GM12878 (cell line): ENCODE data around the gene SLC16A10. TPM values are rescaled to one million over a fixed set of nuclear protein-coding genes. Genes with fewer than 3 reads are reported as not detected.

ENCODE experiments used
- ATAC-seq: fragments of 200-7000 bp; cut with Tn5 transposase; 3 replicates; pipeline ENCODE4 v1.9.1; 2020; ENCODE audit warnings: mild to moderate bottlenecking, moderate library complexity
- BruUV-seq: library from RNA; stranded (reverse); fragments of 400-500 nt; replicated peaks from 2 replicates; lab custom pipeline; 2021; lab: Mats Ljungman, UMichigan
- CTCF ChIA-PET: fragments of 300-600 bp; sonication (Branson Sonifier 250); formaldehyde crosslinking; extraction: SDS; loops from one replicate; lab custom pipeline; 2021; ENCODE audit warnings: inconsistent platforms; lab: Yijun Ruan, JAX
- POLR2A ChIA-PET: fragments of 350-600 bp; formaldehyde crosslinking; extraction: SDS; loops from one replicate; lab custom pipeline; 2021; ENCODE audit warnings: inconsistent platforms; lab: Charles Lee
- RAD21 ChIA-PET: fragments of 300-600 bp; sonication (Branson Sonifier 250); formaldehyde crosslinking; loops from one replicate; lab custom pipeline; 2023; ENCODE audit warnings: antibody characterized with exemption; ENCODE audit not compliant: unreplicated experiment; lab: Charles Lee
- SMC1A ChIA-PET: fragments of 300-600 bp; sonication (Branson Sonifier 250); formaldehyde crosslinking; loops from one replicate; lab custom pipeline; 2023; ENCODE audit not compliant: unreplicated experiment, uncharacterized antibody; lab: Charles Lee
- DNase-seq: peaks from one replicate; pipeline ENCODE4 v3.0.0-alpha.2; 2011; ENCODE audit warnings: low read depth, low spot score
- FAIRE-seq: peaks from 3 replicates; lab custom pipeline; 2011; peaks lifted over from hg19 to GRCh38; lab: Jason Lieb, UNC
- H2AFZ ChIP-seq: 2 replicates; pipeline ENCODE4 v1.6.0; 2011; ENCODE audit warnings: low read depth, low read length, control low read depth; ENCODE audit not compliant: control insufficient read depth
- H3K27ac ChIP-seq: 2 replicates; pipeline ENCODE4 v1.5.1; 2011; ENCODE audit warnings: control low read depth; ENCODE audit not compliant: control insufficient read depth, insufficient read depth
- H3K27me3 ChIP-seq, 2 experiments: replicated peaks in 1 of 2; 2 replicates each; pipeline versions ENCODE4 v1.6.0 to v1.6.1; 2011; ENCODE audit warnings: low read length in 1 of 2; ENCODE audit not compliant: control insufficient read depth in 2 of 2, insufficient read depth in 2 of 2
- H3K36me3 ChIP-seq, 2 experiments: 2 replicates each; pipeline ENCODE4 v1.5.1; 2011; ENCODE audit warnings: low read length in 1 of 2; ENCODE audit not compliant: control insufficient read depth in 2 of 2, insufficient read depth in 2 of 2
- H3K4me1 ChIP-seq: 2 replicates; pipeline ENCODE4 v1.6.1; 2011; ENCODE audit warnings: mild to moderate bottlenecking, low read length, moderate library complexity, mixed read lengths; ENCODE audit not compliant: control insufficient read depth, insufficient read depth
- H3K4me2 ChIP-seq: 2 replicates; pipeline ENCODE4 v1.6.0; 2011; ENCODE audit warnings: control low read depth; ENCODE audit not compliant: control insufficient read depth, insufficient read depth
- H3K4me3 ChIP-seq: fragments of 200-600 bp; sonication (generic); 2 replicates; pipeline ENCODE4 v1.5.1; 2016
- H3K79me2 ChIP-seq: 2 replicates; pipeline ENCODE4 v1.6.0; 2011; ENCODE audit warnings: low read length; ENCODE audit not compliant: control insufficient read depth, insufficient read depth
- H3K9ac ChIP-seq: 2 replicates; pipeline ENCODE4 v1.8.0; 2011; ENCODE audit warnings: low read length, control low read depth, mixed read lengths; ENCODE audit not compliant: control insufficient read depth, insufficient read depth
- H3K9me3 ChIP-seq: replicated peaks from 3 replicates; pipeline ENCODE4 v1.5.1; 2011; ENCODE audit warnings: mild to moderate bottlenecking, low read length; ENCODE audit not compliant: control insufficient read depth, insufficient read depth
- H4K20me1 ChIP-seq: 2 replicates; pipeline ENCODE4 v1.6.0; 2011; ENCODE audit not compliant: control insufficient read depth, insufficient read depth
- ESRRA ChIP-seq: IDR thresholded peaks from 2 replicates; pipeline ENCODE4 v1.6.1; 2012; ENCODE audit warnings: mild to moderate bottlenecking, low read length, improper control_type of control experiment
- ETV6 ChIP-seq, 2 experiments: fragments of 450-650 bp in 1 of 2; IDR thresholded peaks in 1 of 2; conservative IDR thresholded peaks in 1 of 2; 2 replicates each; pipeline ENCODE4 v1.6.1; 2014; ENCODE audit warnings: antibody characterized with exemption in 1 of 2, borderline replicate concordance in 1 of 2, low read depth in 1 of 2, mild to moderate bottlenecking in 1 of 2, moderate library complexity in 1 of 2
- MEF2A ChIP-seq: IDR thresholded peaks from 2 replicates; pipeline ENCODE4 v1.6.1; 2011; ENCODE audit warnings: low read depth, mild to moderate bottlenecking, low read length, moderate library complexity; ENCODE audit not compliant: insufficient read depth
- MTA2 ChIP-seq: fragments of 450-650 bp; IDR thresholded peaks from 2 replicates; pipeline ENCODE4 v1.6.1; 2016; ENCODE audit warnings: low read depth, mild to moderate bottlenecking, moderate library complexity
- MTA3 ChIP-seq: IDR thresholded peaks from 2 replicates; pipeline ENCODE4 v1.6.1; 2012; ENCODE audit warnings: low read length, inconsistent platforms, borderline replicate concordance
- NR2C1 ChIP-seq: fragments of 450-650 bp; IDR thresholded peaks from 2 replicates; pipeline ENCODE4 v1.6.1; 2017; ENCODE audit warnings: antibody characterized with exemption, mild to moderate bottlenecking, moderate library complexity
- POLR2AphosphoS5 ChIP-seq: IDR thresholded peaks from 2 replicates; pipeline ENCODE4 v1.6.1; 2011; ENCODE audit warnings: mild to moderate bottlenecking, low read length, inconsistent platforms
- RAD51 ChIP-seq: fragments of 450-650 bp; IDR thresholded peaks from 2 replicates; pipeline ENCODE4 v1.6.1; 2016; ENCODE audit warnings: moderate library complexity, mild to moderate bottlenecking, inconsistent platforms
- RBBP5 ChIP-seq: fragments of 200-600 bp; sonication (generic); conservative IDR thresholded peaks from 2 replicates; pipeline ENCODE4 v1.6.1; 2016
- SPI1 ChIP-seq: IDR thresholded peaks from 2 replicates; pipeline ENCODE4 v1.6.1; 2011; ENCODE audit warnings: low read depth, mild to moderate bottlenecking, low read length, moderate library complexity, borderline replicate concordance; ENCODE audit not compliant: insufficient read depth
- SREBF2 ChIP-seq: IDR thresholded peaks from 2 replicates; pipeline ENCODE4 v1.6.1; 2012; ENCODE audit warnings: mild to moderate bottlenecking, low read length
- SRF ChIP-seq, 2 experiments: IDR thresholded peaks; 2 replicates each; pipeline ENCODE4 v1.6.1; 2011; ENCODE audit warnings: low read depth in 2 of 2, low read length in 2 of 2, mild to moderate bottlenecking in 1 of 2, moderate library complexity in 1 of 2
- ZBED1 ChIP-seq: IDR thresholded peaks from 2 replicates; pipeline ENCODE4 v1.6.1; 2016; ENCODE audit warnings: borderline replicate concordance
- ZNF24 ChIP-seq: fragments of 450-650 bp; IDR thresholded peaks from 2 replicates; pipeline ENCODE4 v1.6.1; 2017; ENCODE audit warnings: antibody characterized with exemption, mild to moderate bottlenecking
- ZZZ3 ChIP-seq: IDR thresholded peaks from 2 replicates; pipeline ENCODE4 v1.6.1; 2011; ENCODE audit warnings: low read depth; ENCODE audit not compliant: control insufficient read depth, insufficient read length
- WGBS: methylation state at CpG from one replicate; pipeline ENCODE4 v1.1.6; 2016; ENCODE audit warnings: low lambda C conversion rate; ENCODE audit not compliant: insufficient replicate concordance, insufficient coverage; ENCODE audit errors: missing lambda C conversion rate; 5-methylcytosine and 5-hydroxymethylcytosine counted together
- in situ Hi-C: fragments of 300-500 bp; cut with MboI; formaldehyde crosslinking; loops from 9 replicates; pipeline ENCODE4 v1.14.3; 2018; ENCODE audit warnings: mixed read lengths
- intact Hi-C: fragments of 100-400 bp; cut with micrococcal nuclease; formaldehyde crosslinking; loops from one replicate; pipeline ENCODE4 v1.14.2; 2022; ENCODE audit not compliant: unreplicated experiment
- polyA plus RNA-seq, 11 experiments: library from polyadenylated mRNA; depleted of rRNA in 4 of 11; unstranded in 6 of 11; stranded (reverse) in 5 of 11; fragments of >200 nt; fragmentation: Nextera tagmentation in 4 of 11; fragmentation: Illumina TruSeq in 1 of 11; extraction: Ambion mirVana in 4 of 11; extraction: Trizol in 1 of 11; gene quantifications; 1 replicate in 1 of 11; 2 replicates in 10 of 11; pipeline versions ENCODE4 v1.2.1 to v1.2.3, GENCODE V29; 2011 to 2016; ENCODE audit warnings: inconsistent platforms in 2 of 11, missing spikeins in 2 of 11, low read depth in 1 of 11
- total RNA-seq, 4 experiments: library from RNA; depleted of rRNA in 3 of 4; stranded (reverse); fragments of >200 nt in 3 of 4; fragmentation: Illumina TruSeq in 1 of 4; extraction: Trizol in 1 of 4; gene quantifications; 2 replicates each; pipeline versions ENCODE4 v1.2.1 to v1.2.3, GENCODE V29; 2013 to 2021
- TF ChIP-seq, protein P1 (sequence below): fragments of 450-650 bp; IDR thresholded peaks from 2 replicates; pipeline ENCODE4 v1.6.1; 2014; ENCODE audit warnings: mild to moderate bottlenecking
- TF ChIP-seq, protein P2 (sequence below): fragments of 450-650 bp; IDR thresholded peaks from 2 replicates; pipeline ENCODE4 v1.6.1; 2017; ENCODE audit warnings: mild to moderate bottlenecking, low read depth, inconsistent platforms; ENCODE audit not compliant: poor library complexity, severe bottlenecking
- TF ChIP-seq, protein P3 (sequence below): fragments of 450-650 bp; IDR thresholded peaks from 2 replicates; pipeline ENCODE4 v1.6.1; 2017; ENCODE audit warnings: mild to moderate bottlenecking
- TF ChIP-seq, protein P4 (sequence below): IDR thresholded peaks from 2 replicates; pipeline ENCODE4 v1.6.1; 2011; ENCODE audit warnings: low read depth, mild to moderate bottlenecking, low read length, moderate library complexity, borderline replicate concordance; ENCODE audit errors: extremely low read depth

Gene SLC16A10
- total and polyA plus RNA-seq, 10 of the 15 experiments (the other 5 are each of a cell fraction or from before 2014, with no cell fraction given) = 2.3 to 19.0 (median 8.0) TPM

DNA sequence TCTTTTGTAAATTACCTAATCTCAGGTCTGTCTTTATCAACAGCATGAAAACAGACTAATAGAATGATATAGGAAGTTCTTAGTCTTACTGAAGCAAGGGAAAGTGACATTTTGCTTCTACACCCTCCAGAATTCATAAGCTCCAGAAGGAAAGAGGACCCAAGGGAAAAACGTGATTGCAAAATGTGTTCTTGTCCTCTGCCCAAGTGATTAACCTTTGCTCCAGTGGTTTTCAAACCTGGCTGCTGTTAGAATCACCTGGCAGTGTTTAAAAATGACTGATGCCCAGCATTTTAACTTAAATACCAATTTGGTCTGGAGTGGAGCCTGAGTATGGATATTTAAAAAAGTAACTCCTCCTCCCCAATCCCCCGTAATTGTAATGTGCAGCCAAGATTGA lies 191.4 kb downstream of the SLC16A10 start (continued):
- TF ChIP-seq POLR2AphosphoS5 (no peak), ESRRA (no peak), SRF (IDR thresholded peaks at IDR 0.05; ENCODE audit: low read depth in 2 of 2, low read length in 2 of 2) (no peak), SPI1 (no peak), NR2C1 (no peak)
- TF ChIP-seq, protein P1, sequence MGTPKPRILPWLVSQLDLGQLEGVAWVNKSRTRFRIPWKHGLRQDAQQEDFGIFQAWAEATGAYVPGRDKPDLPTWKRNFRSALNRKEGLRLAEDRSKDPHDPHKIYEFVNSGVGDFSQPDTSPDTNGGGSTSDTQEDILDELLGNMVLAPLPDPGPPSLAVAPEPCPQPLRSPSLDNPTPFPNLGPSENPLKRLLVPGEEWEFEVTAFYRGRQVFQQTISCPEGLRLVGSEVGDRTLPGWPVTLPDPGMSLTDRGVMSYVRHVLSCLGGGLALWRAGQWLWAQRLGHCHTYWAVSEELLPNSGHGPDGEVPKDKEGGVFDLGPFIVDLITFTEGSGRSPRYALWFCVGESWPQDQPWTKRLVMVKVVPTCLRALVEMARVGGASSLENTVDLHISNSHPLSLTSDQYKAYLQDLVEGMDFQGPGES = no peak
- TF ChIP-seq, protein P2, sequence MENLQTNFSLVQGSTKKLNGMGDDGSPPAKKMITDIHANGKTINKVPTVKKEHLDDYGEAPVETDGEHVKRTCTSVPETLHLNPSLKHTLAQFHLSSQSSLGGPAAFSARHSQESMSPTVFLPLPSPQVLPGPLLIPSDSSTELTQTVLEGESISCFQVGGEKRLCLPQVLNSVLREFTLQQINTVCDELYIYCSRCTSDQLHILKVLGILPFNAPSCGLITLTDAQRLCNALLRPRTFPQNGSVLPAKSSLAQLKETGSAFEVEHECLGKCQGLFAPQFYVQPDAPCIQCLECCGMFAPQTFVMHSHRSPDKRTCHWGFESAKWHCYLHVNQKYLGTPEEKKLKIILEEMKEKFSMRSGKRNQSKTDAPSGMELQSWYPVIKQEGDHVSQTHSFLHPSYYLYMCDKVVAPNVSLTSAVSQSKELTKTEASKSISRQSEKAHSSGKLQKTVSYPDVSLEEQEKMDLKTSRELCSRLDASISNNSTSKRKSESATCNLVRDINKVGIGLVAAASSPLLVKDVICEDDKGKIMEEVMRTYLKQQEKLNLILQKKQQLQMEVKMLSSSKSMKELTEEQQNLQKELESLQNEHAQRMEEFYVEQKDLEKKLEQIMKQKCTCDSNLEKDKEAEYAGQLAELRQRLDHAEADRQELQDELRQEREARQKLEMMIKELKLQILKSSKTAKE = no peak

DNA sequence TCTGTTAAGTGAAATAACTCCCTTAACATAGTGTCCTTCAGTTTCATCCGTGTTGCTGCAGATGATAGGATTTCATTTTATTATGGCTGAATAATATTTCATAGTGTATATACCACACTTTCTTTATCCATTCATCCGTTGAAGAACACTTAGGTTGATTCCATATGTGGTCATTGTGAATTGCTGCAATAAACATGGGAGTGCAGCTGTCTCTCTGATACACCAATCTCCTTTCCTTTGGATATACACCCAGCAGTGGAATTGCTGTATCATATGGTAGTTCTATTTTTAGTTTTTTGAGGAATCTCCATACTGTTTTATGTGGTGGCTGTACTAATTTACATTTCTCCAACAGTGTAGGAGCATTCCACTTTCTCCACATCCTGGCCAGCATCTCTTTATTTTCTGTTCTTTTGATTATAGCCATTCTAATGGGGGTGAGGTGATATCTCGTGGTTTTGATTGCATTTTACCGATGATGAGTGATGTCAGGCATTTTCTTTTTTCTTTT lies 193.2 kb downstream of the SLC16A10 start:
- DNase-seq (no peak), ATAC-seq (no peak), FAIRE-seq (no peak)
- RAD21 ChIA-PET = interaction anchor here (1.0 kb wide), 1 partner anchor 198 kb away, joined by 3 read pairs; no protein-coding TSS in a partner anchor
- no peaks in the 10 kb centered on the region for H3K4me1 ChIP-seq
- no peak overlapping the region for H3K27ac ChIP-seq
- peaks cover 13% of the 10 kb centered on the region for H3K9me3 ChIP-seq
- SMC1A ChIA-PET = interaction anchor here (1.0 to 1.3 kb wide), 4 partner anchors 11 to 18 kb away, joined by 3 to 4 read pairs (median 3); no protein-coding TSS in a partner anchor
- POLR2A ChIA-PET = no interaction called here
- no peak overlapping the region for H3K9ac ChIP-seq
- WGBS = 97% methylated on average over 4 of the region's 4 CpGs
- no peak overlapping the region for H3K4me2 ChIP-seq
- no peak overlapping the region for H3K4me3 ChIP-seq
- H3K36me3 ChIP-seq = peaks cover 5 to 26% of the 10 kb centered on the region in 2 experiments
- CTCF ChIA-PET = interaction anchor here (1.5 kb wide), 1 partner anchor 15 kb away, joined by 6 read pairs; no protein-coding TSS in a partner anchor
- TF ChIP-seq MTA3 = no peak
- TF ChIP-seq MEF2A = no peak
- TF ChIP-seq ZZZ3 = no peak
- no peak for TF ChIP-seq RAD51
- no peak for TF ChIP-seq ZBED1
- TF ChIP-seq ZNF24 = no peak
- no peak for TF ChIP-seq ETV6 (conservative IDR thresholded peaks at IDR 0.05 in 1 of 2, IDR thresholded peaks at IDR 0.05 in 1 of 2; ENCODE audit: borderline replicate concordance in 1 of 2, low read depth in 1 of 2)
- TF ChIP-seq MTA2 = no peak
- TF ChIP-seq, protein P3, sequence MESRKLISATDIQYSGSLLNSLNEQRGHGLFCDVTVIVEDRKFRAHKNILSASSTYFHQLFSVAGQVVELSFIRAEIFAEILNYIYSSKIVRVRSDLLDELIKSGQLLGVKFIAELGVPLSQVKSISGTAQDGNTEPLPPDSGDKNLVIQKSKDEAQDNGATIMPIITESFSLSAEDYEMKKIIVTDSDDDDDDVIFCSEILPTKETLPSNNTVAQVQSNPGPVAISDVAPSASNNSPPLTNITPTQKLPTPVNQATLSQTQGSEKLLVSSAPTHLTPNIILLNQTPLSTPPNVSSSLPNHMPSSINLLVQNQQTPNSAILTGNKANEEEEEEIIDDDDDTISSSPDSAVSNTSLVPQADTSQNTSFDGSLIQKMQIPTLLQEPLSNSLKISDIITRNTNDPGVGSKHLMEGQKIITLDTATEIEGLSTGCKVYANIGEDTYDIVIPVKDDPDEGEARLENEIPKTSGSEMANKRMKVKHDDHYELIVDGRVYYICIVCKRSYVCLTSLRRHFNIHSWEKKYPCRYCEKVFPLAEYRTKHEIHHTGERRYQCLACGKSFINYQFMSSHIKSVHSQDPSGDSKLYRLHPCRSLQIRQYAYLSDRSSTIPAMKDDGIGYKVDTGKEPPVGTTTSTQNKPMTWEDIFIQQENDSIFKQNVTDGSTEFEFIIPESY = no peak
- TF ChIP-seq, protein P4, sequence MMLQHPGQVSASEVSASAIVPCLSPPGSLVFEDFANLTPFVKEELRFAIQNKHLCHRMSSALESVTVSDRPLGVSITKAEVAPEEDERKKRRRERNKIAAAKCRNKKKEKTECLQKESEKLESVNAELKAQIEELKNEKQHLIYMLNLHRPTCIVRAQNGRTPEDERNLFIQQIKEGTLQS = no peak
- TF ChIP-seq RBBP5 = no peak
- TF ChIP-seq SREBF2 = no peak
- in situ Hi-C loops = no loop called here
- no peak overlapping the region for H2AFZ ChIP-seq
- no peaks in the 10 kb centered on the region for H4K20me1 ChIP-seq
- no peaks in the 10 kb centered on the region for H3K79me2 ChIP-seq
- BruUV-seq = no TSS peak
- no peaks in the 10 kb centered on the region for H3K27me3 ChIP-seq
- intact Hi-C loops = no loop called here
